SK-N-SH (cell line): ENCODE measurements around the gene TMEM115. TPM values are rescaled to one million over a fixed set of nuclear protein-coding genes. Genes with fewer than 3 reads are reported as not detected.
A peak's percentile ranks its signal among the peaks of the same experiment; 100 is the strongest.

Experiments used
- CTCF ChIA-PET: fragments of 300-600, 350-600 bp; formaldehyde crosslinking; extraction: SDS; loops from one replicate; lab custom pipeline; 2021; lab: Yijun Ruan, JAX
- POLR2A ChIA-PET: fragments of 350-600 bp; sonication (Branson Sonifier 250); formaldehyde crosslinking; extraction: SDS; loops from one replicate; lab custom pipeline; 2020; ENCODE audit warnings: antibody characterized with exemption, inconsistent platforms; lab: Yijun Ruan, JAX
- DNase-seq: peaks from one replicate; pipeline ENCODE4 v3.0.0; 2012
- H2AFZ ChIP-seq: fragments of 200-600 bp; sonication (generic); 2 replicates; pipeline ENCODE4 v1.8.1; 2016; ENCODE audit warnings: antibody characterized with exemption, mild to moderate bottlenecking, low read depth
- H3F3A ChIP-seq: fragments of 200-600 bp; sonication (generic); replicated peaks from 2 replicates; pipeline ENCODE3; 2016; ENCODE audit warnings: antibody characterized with exemption, mild to moderate bottlenecking; ENCODE audit not compliant: insufficient read depth
- H3K27ac ChIP-seq, 2 experiments: fragments of 200-500 bp in 1 of 2; fragments of 200-600 bp in 1 of 2; sonication (Bioruptor generic) in 1 of 2; sonication (generic), shearing (Covaris generic) in 1 of 2; 2 replicates each; pipeline versions ENCODE4 v1.5.1 to v1.6.1; 2014 to 2016; ENCODE audit warnings: low read depth in 2 of 2, inconsistent platforms in 1 of 2, low read length in 1 of 2, mild to moderate bottlenecking in 1 of 2, mixed read lengths in 1 of 2
- H3K27me3 ChIP-seq: fragments of 200-600 bp; sonication (generic), shearing (Covaris generic); 2 replicates; pipeline ENCODE4 v1.6.1; 2016; ENCODE audit warnings: mixed run types; ENCODE audit not compliant: insufficient read depth
- H3K36me3 ChIP-seq, 2 experiments: fragments of 200-500 bp in 1 of 2; fragments of 200-600 bp in 1 of 2; sonication (Bioruptor generic) in 1 of 2; sonication (generic) in 1 of 2; replicated peaks in 1 of 2; 2 replicates each; pipeline versions ENCODE3 to v1.5.1; 2014 to 2016; ENCODE audit warnings: low read length in 1 of 2, mild to moderate bottlenecking in 1 of 2; ENCODE audit not compliant: insufficient read depth in 2 of 2, control insufficient read depth in 1 of 2
- H3K4me1 ChIP-seq, 2 experiments: fragments of 200-500 bp in 1 of 2; fragments of 200-600 bp in 1 of 2; sonication (Bioruptor generic) in 1 of 2; sonication (generic), shearing (Covaris generic) in 1 of 2; 2 replicates each; pipeline versions ENCODE4 v1.5.1 to v1.6.1; 2014 to 2016; ENCODE audit warnings: low read depth in 1 of 2, low read length in 1 of 2, mixed run types in 1 of 2; ENCODE audit not compliant: insufficient read depth in 2 of 2, control insufficient read depth in 1 of 2
- H3K4me2 ChIP-seq: fragments of 200-600 bp; sonication (generic), shearing (Covaris generic); 2 replicates; pipeline ENCODE4 v1.6.1; 2017; ENCODE audit warnings: mixed run types
- H3K4me3 ChIP-seq, 2 experiments: fragments of 200-500 bp in 1 of 2; fragments of 200-600 bp in 1 of 2; sonication (Bioruptor generic) in 1 of 2; sonication (generic), shearing (Covaris generic) in 1 of 2; 2 replicates each; pipeline versions ENCODE4 v1.5.1 to v1.8.1; 2014 to 2016; ENCODE audit warnings: low read depth in 2 of 2, inconsistent platforms in 1 of 2, low read length in 1 of 2, mild to moderate bottlenecking in 1 of 2, mixed read lengths in 1 of 2, moderate library complexity in 1 of 2
- H3K79me2 ChIP-seq: fragments of 200-600 bp; sonication (generic); 2 replicates; pipeline ENCODE4 v1.8.1; 2017; ENCODE audit warnings: mild to moderate bottlenecking; ENCODE audit not compliant: insufficient read depth
- H3K9ac ChIP-seq: fragments of 200-600 bp; sonication (generic); 2 replicates; pipeline ENCODE4 v1.6.1; 2017; ENCODE audit warnings: mixed run types
- H3K9me2 ChIP-seq: fragments of 200-600 bp; sonication (generic); 2 replicates; pipeline ENCODE4 v1.6.1; 2017; ENCODE audit warnings: mixed run types
- H3K9me3 ChIP-seq: fragments of 200-600 bp; sonication (generic); 2 replicates; pipeline ENCODE4 v1.6.1; 2017; ENCODE audit warnings: mixed run types, mild to moderate bottlenecking, moderate library complexity
- H4K20me1 ChIP-seq: fragments of 200-600 bp; sonication (generic); 2 replicates; pipeline ENCODE4 v1.6.1; 2017; ENCODE audit warnings: mild to moderate bottlenecking, mixed run types; ENCODE audit not compliant: insufficient read depth
- CHD2 ChIP-seq: fragments of 150-350 bp; IDR thresholded peaks from 2 replicates; pipeline ENCODE4 v1.6.1; 2018; ENCODE audit warnings: low read length; ENCODE audit not compliant: partially characterized antibody
- ELF1 ChIP-seq: IDR thresholded peaks from 2 replicates; pipeline ENCODE4 v1.4.0; 2012
- FOSL2 ChIP-seq: IDR thresholded peaks from 2 replicates; pipeline ENCODE4 v1.4.0; 2012; ENCODE audit warnings: low read depth, mild to moderate bottlenecking, moderate library complexity, borderline replicate concordance
- FOXM1 ChIP-seq: IDR thresholded peaks from 2 replicates; pipeline ENCODE4 v1.4.0; 2012; ENCODE audit warnings: low read depth, mild to moderate bottlenecking
- GATA2 ChIP-seq: sonication (generic); formaldehyde crosslinking; IDR thresholded peaks from 2 replicates; pipeline ENCODE4 v1.5.0; 2020; ENCODE audit warnings: mild to moderate bottlenecking, missing genetic modification reagents
- JUND ChIP-seq: IDR thresholded peaks from 2 replicates; pipeline ENCODE4 v1.4.0; 2012
- MEF2A ChIP-seq: IDR thresholded peaks from 2 replicates; pipeline ENCODE4 v1.4.0; 2012; ENCODE audit warnings: low read depth, borderline replicate concordance
- MXI1 ChIP-seq: IDR thresholded peaks from 2 replicates; pipeline ENCODE4 v1.6.1; 2012; ENCODE audit warnings: mild to moderate bottlenecking, low read depth, low read length, improper control_type of control experiment
- NFIC ChIP-seq: IDR thresholded peaks from 2 replicates; pipeline ENCODE4 v1.4.0; 2012; ENCODE audit warnings: borderline replicate concordance
- POLR2AphosphoS5 ChIP-seq: IDR thresholded peaks from 2 replicates; pipeline ENCODE4 v1.6.1; 2012; ENCODE audit warnings: low read depth, low read length
- RCOR1 ChIP-seq: fragments of 150-350 bp; IDR thresholded peaks from 2 replicates; pipeline ENCODE4 v1.6.1; 2017; ENCODE audit warnings: antibody characterized with exemption, low read length
- RFX5 ChIP-seq: IDR thresholded peaks from 2 replicates; pipeline ENCODE4 v1.6.1; 2012; ENCODE audit warnings: mild to moderate bottlenecking, improper control_type of control experiment, low read length
- SIN3A ChIP-seq: IDR thresholded peaks from 2 replicates; pipeline ENCODE4 v1.6.1; 2012; ENCODE audit warnings: low read depth, mild to moderate bottlenecking, low read length, moderate library complexity, borderline replicate concordance
- SMC3 ChIP-seq: IDR thresholded peaks from 2 replicates; pipeline ENCODE4 v1.6.1; 2012; ENCODE audit warnings: low read depth, low read length, improper control_type of control experiment
- TAF1 ChIP-seq: IDR thresholded peaks from 2 replicates; pipeline ENCODE4 v1.6.1; 2012; ENCODE audit warnings: low read depth, mild to moderate bottlenecking, low read length, moderate library complexity, borderline replicate concordance
- USF2 ChIP-seq: fragments of 150-350 bp; IDR thresholded peaks from 2 replicates; pipeline ENCODE4 v1.6.1; 2017; ENCODE audit warnings: antibody characterized with exemption, low read length, low read depth, borderline replicate concordance
- WGBS: methylation state at CpG from one replicate; pipeline ENCODE4 v1.1.6; 2017; ENCODE audit warnings: low lambda C conversion rate; 5-methylcytosine and 5-hydroxymethylcytosine counted together
- polyA plus RNA-seq, 3 experiments: library from polyadenylated mRNA; depleted of rRNA; stranded (reverse); fragments of >200 nt; gene quantifications; 2 replicates each; pipeline ENCODE4 v1.2.3, GENCODE V29; 2012
- TF ChIP-seq, protein P1 (sequence below): IDR thresholded peaks from 2 replicates; pipeline ENCODE4; 2012

TMEM115 gene
- polyA plus RNA-seq, 1 of the 3 experiments (the other 2 are of a cell fraction) = 47.8 TPM

- TF ChIP-seq FOSL2 (no peak), MXI1 (no peak), TAF1 (no peak), RFX5 (no peak), GATA2 (CRISPR knock-in tag) (no peak), MEF2A (no peak), FOXM1 (no peak)
- TF ChIP-seq, all 33 proteins: peak for 0
These were observed 33.7 kb upstream of the TMEM115 start (continued) for GRCh38 chr3:50393061-50393460.

DNA sequence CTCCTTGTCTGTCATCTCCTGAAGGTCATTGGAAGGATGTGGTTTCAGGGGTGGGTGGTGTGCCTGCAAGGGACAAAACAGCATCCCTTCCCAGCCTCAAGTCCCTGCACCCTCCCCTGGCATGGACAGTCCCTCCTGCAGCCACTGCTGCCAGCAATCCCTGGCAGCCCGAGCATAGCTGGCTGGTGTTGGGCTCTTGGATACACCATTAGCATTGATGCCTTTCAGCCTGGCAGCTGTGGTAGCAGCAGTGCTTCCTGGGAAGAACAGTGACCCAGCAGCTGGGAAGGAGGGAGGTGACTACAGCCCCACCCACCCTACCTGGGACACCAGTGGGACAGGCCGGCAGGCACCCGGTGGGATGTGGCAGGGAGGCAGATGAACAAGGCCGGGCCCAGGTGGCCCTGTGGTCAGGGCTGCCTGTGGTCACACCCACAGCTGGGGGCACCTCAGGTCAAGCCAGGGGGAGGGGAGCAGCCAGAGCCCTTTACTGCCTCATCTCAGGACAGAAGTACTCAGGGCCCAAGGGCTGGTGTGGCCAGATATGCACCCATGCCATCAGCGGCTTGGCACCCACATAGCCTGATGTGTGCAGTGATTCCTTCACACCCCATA lies 32.9 kb upstream of the TMEM115 start:
- Histone ChIP-seq H3F3A (no peaks in the 10 kb centered on the region), H3K79me2 (no peaks in the 10 kb centered on the region)
- POLR2A ChIA-PET = interaction anchor here (1.8 to 2.1 kb wide), 3 partner anchors 39 to 41 kb away, joined by 6 to 14 read pairs (median 11); partner anchors contain the start of genes CYB561D2 and NPRL2
- TF ChIP-seq CHD2 (no peak), RCOR1 (no peak), POLR2AphosphoS5 (no peak), MEF2A (no peak), ELF1 (no peak), NFIC (no peak), GATA2 (CRISPR knock-in tag) (no peak), USF2 (no peak), SIN3A (no peak), SMC3 (no peak), MXI1 (no peak), JUND (no peak)
- TF ChIP-seq, protein P1, sequence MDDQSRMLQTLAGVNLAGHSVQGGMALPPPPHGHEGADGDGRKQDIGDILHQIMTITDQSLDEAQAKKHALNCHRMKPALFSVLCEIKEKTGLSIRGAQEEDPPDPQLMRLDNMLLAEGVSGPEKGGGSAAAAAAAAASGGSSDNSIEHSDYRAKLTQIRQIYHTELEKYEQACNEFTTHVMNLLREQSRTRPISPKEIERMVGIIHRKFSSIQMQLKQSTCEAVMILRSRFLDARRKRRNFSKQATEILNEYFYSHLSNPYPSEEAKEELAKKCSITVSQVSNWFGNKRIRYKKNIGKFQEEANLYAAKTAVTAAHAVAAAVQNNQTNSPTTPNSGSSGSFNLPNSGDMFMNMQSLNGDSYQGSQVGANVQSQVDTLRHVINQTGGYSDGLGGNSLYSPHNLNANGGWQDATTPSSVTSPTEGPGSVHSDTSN = no peak
- TF ChIP-seq, all 33 proteins: peak for 0
- peak overlapping the region in 1 of 2 experiments; percentile 100; a peak in 2 of 4 replicates for H3K27ac ChIP-seq
- no peak overlapping the region for H3K9ac ChIP-seq
- CTCF ChIA-PET = interaction anchor here (0.6 to 11.5 kb wide), 12 partner anchors 12 to 525 kb away, joined by 3 to 128 read pairs (median 18); no protein-coding TSS in a partner anchor
- peaks cover 0 to 95% of the 10 kb centered on the region in 2 experiments; a peak in 2 of 4 replicates for H3K4me1 ChIP-seq
- no peak overlapping the region for H3K4me2 ChIP-seq
- no peak overlapping the region for H3K4me3 ChIP-seq
- no peak for DNase-seq
- no peaks in the 10 kb centered on the region for H3K9me3 ChIP-seq
- WGBS = no CpG with 5 or more reads among the region's 5 CpGs
- H2AFZ ChIP-seq = no peak overlapping the region
- no peaks in the 10 kb centered on the region for H3K9me2 ChIP-seq
- no peaks in the 10 kb centered on the region for H3K27me3 ChIP-seq
- H3K36me3 ChIP-seq = no peaks in the 10 kb centered on the region
- H4K20me1 ChIP-seq = no peaks in the 10 kb centered on the region
